Esophagus mucosa (tissue), 1 donor: ENCODE measurements around the gene TMSB15B. TPM values are rescaled to one million over a fixed set of nuclear protein-coding genes. Genes with fewer than 3 reads are reported as not detected.

Experiments
- total RNA-seq: library from RNA; stranded (reverse); gene quantifications from one replicate; pipeline ENCODE4 v1.2.4, GENCODE V29; 2023
- donor health status: DM: yes; HTN: yes; CAD: no.

TMSB15B gene
- total RNA-seq, 1 donor from 2014 or later, result 1.1 TPM

Other genes starting within 250 kb of the TMSB15B start
- 0.04 TPM for gene PLP1, start 185.8 kb upstream of the TMSB15B start, total RNA-seq
- 0.16 TPM for gene RAB9B, start 130.4 kb upstream of the TMSB15B start, total RNA-seq
- gene H2BW1, start 51.1 kb downstream of the TMSB15B start, total RNA-seq, result not detected
- gene H2BW2, start 77.3 kb downstream of the TMSB15B start, total RNA-seq, result not detected
- 0.12 TPM for gene TMSB15C, start 113.6 kb downstream of the TMSB15B start, total RNA-seq
- gene ZCCHC18, start 149.9 kb downstream of the TMSB15B start, total RNA-seq, result not detected
- gene SLC25A53, start 194.4 kb downstream of the TMSB15B start, total RNA-seq, result 2.1 TPM
- 8.9 TPM for gene FAM199X, start 203.8 kb downstream of the TMSB15B start, total RNA-seq